GM12892 (cell line): ENCODE data around the gene SLC25A26.

Experiments used
- POLR2A ChIP-seq: IDR thresholded peaks from 2 replicates; pipeline ENCODE4 v1.6.1; 2011; ENCODE audit warnings: low read depth, low read length, control low read depth
- POLR2AphosphoS5 ChIP-seq: IDR thresholded peaks from 2 replicates; pipeline ENCODE4 v1.6.1; 2011; ENCODE audit warnings: low read depth, low read length, control low read depth

DNA sequence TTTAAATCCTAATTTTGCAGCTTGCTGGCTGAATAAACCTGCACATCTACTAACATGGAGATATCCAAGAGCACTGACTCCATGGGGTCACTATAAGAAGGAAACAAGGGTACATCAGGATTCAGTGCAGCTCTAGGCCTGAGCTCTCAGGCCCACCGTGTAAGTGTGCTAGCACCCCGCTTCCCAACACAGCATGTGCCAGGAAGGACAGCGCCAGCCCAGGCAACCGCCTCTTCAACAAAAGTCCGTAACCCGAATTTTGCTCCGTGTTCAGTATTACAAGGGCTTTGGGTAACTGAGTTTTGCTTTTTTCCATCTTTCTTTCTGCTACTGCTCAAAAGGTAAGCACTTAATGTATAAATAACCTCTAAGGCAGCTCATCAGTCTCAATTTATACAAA is 190.2 kb downstream of the SLC25A26 start:
- TF ChIP-seq POLR2A (no peak), POLR2AphosphoS5 (no peak)
